ENCODE data around the gene HPSE2.
"Not testable (repeated sequence)": the region's sequence is repeated elsewhere in the genome, so short reads cannot be mapped to it uniquely, and the experiment has no call there.

Gene HPSE2

DNA sequence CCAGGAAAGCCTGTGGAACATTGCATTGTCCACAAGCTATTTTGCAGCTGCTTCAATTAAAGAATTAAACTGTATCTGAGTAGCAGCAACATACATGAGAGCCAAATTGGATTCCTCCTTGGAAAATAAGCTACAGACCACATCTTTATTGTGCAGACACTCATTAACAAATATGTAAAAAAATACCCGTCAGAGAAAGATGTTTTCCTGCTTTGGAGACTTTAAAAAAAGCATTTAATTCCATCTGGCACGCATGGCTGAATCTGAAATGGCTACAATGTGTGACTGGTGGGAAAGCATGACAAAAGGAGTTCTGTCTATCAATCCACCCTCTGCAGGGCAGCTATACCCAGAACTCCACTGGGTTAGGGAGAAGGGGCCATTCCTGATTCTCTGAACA is 715.8 kb downstream of the HPSE2 start:
- H3K36me3 ChIP-seq (ENCODE audit: insufficient read depth, low read length) = no peaks in the 10 kb centered on the region
- no peak overlapping the region for H3K9ac ChIP-seq (ENCODE audit: insufficient read length)
- H3K27ac ChIP-seq = no peak overlapping the region
- DNase-seq (ENCODE audit: low read depth, low spot score) = no peak
- H3K9me3 ChIP-seq (ENCODE audit: low read depth, low read length) = no peaks in the 10 kb centered on the region
- no peak overlapping the region for H3K4me3 ChIP-seq
- TF ChIP-seq FOXP2 (optimal IDR thresholded peaks at IDR 0.05; ENCODE audit: control extremely low read depth, extremely low read length, insufficient read depth) (no peak), EZH2 (IDR thresholded peaks at IDR 0.05) (no peak)

GRCh38 chr10:98517672-98518071 is 718.0 kb downstream of the HPSE2 start:
- Histone ChIP-seq H3K9me3 (ENCODE audit: low read depth, low read length) (no peaks in the 10 kb centered on the region), H3K27ac (no peak overlapping the region), H3K4me3 (no peak overlapping the region), H3K9ac (ENCODE audit: insufficient read length) (no peak overlapping the region), H3K36me3 (ENCODE audit: insufficient read depth, low read length) (no peaks in the 10 kb centered on the region)
- TF ChIP-seq FOXP2 (optimal IDR thresholded peaks at IDR 0.05; ENCODE audit: control extremely low read depth, extremely low read length, insufficient read depth) = no peak
- TF ChIP-seq POLR2AphosphoS5 (IDR thresholded peaks at IDR 0.05; ENCODE audit: borderline replicate concordance, low read depth, low read length) = no peak
- DNase-seq (ENCODE audit: low read depth, low spot score) = no peak

DNA sequence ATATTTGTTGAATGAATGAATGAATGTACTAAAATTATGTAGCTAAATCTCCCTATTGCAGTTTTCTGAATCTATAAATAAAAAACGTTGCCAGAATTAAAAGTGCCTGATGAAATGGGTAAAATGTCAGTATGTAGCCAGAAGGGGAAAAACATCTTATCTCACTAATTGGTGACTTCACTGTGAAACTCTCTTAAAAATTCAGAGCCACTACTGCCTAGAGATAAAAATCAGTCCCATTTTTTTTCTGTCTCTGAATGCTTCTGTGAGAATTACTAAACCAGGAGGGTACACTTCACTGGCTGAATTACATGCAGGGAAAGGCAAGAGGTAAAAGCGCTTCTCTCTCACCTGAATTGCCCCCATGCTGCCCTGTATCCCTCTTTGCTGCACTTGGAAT is 719.3 kb downstream of the HPSE2 start:
- no peak overlapping the region for H3K4me3 ChIP-seq
- DNase-seq (ENCODE audit: low read depth, low spot score) = no peak
- no peaks in the 10 kb centered on the region for H3K9me3 ChIP-seq (ENCODE audit: low read depth, low read length)
- H3K9ac ChIP-seq (ENCODE audit: insufficient read length) = no peak overlapping the region
- H3K36me3 ChIP-seq (ENCODE audit: insufficient read depth, low read length) = no peaks in the 10 kb centered on the region
- TF ChIP-seq POLR2AphosphoS5 (IDR thresholded peaks at IDR 0.05; ENCODE audit: borderline replicate concordance, low read depth, low read length) (no peak), FOXP2 (optimal IDR thresholded peaks at IDR 0.05; ENCODE audit: control extremely low read depth, extremely low read length, insufficient read depth) (no peak), EZH2 (IDR thresholded peaks at IDR 0.05) (no peak)
- no peak overlapping the region for H3K27ac ChIP-seq

- Histone ChIP-seq H3K9ac (ENCODE audit: insufficient read length) (no peak overlapping the region), H3K9me3 (ENCODE audit: low read depth, low read length) (no peaks in the 10 kb centered on the region), H3K27ac (no peak overlapping the region), H3K36me3 (ENCODE audit: insufficient read depth, low read length) (no peaks in the 10 kb centered on the region), H3K4me3 (no peak overlapping the region)
- no peak for TF ChIP-seq EZH2 (IDR thresholded peaks at IDR 0.05)
- TF ChIP-seq POLR2AphosphoS5 (IDR thresholded peaks at IDR 0.05; ENCODE audit: borderline replicate concordance, low read depth, low read length) = no peak
- TF ChIP-seq FOXP2 (optimal IDR thresholded peaks at IDR 0.05; ENCODE audit: control extremely low read depth, extremely low read length, insufficient read depth) = no peak
- no peak for DNase-seq (ENCODE audit: low read depth, low spot score)
These were observed 721.9 kb downstream of the HPSE2 start for GRCh38 chr10:98513704-98514103.

- Histone ChIP-seq H3K4me3 (no peak overlapping the region), H3K9me3 (ENCODE audit: low read depth, low read length) (no peaks in the 10 kb centered on the region), H3K27ac (no peak overlapping the region), H3K9ac (ENCODE audit: insufficient read length) (no peak overlapping the region), H3K36me3 (ENCODE audit: insufficient read depth, low read length) (no peaks in the 10 kb centered on the region)
- DNase-seq (ENCODE audit: low read depth, low spot score) = no peak
- TF ChIP-seq POLR2AphosphoS5 (IDR thresholded peaks at IDR 0.05; ENCODE audit: borderline replicate concordance, low read depth, low read length) (no peak), EZH2 (IDR thresholded peaks at IDR 0.05) (no peak), FOXP2 (optimal IDR thresholded peaks at IDR 0.05; ENCODE audit: control extremely low read depth, extremely low read length, insufficient read depth) (no peak)
These were observed 723.8 kb downstream of the HPSE2 start for GRCh38 chr10:98511876-98512275.

- no peak overlapping the region for H3K27ac ChIP-seq
- no peaks in the 10 kb centered on the region for H3K9me3 ChIP-seq (ENCODE audit: low read depth, low read length)
- no peaks in the 10 kb centered on the region for H3K36me3 ChIP-seq (ENCODE audit: insufficient read depth, low read length)
- no peak overlapping the region for H3K9ac ChIP-seq (ENCODE audit: insufficient read length)
- no peak overlapping the region for H3K4me3 ChIP-seq
- DNase-seq (ENCODE audit: low read depth, low spot score) = no peak
- TF ChIP-seq EZH2 (IDR thresholded peaks at IDR 0.05) = no peak
- no peak for TF ChIP-seq POLR2AphosphoS5 (IDR thresholded peaks at IDR 0.05; ENCODE audit: borderline replicate concordance, low read depth, low read length)
- no peak for TF ChIP-seq FOXP2 (optimal IDR thresholded peaks at IDR 0.05; ENCODE audit: control extremely low read depth, extremely low read length, insufficient read depth)
These were observed 725.1 kb downstream of the HPSE2 start for GRCh38 chr10:98510412-98510995.

GRCh38 chr10:98509745-98510144 is 725.9 kb downstream of the HPSE2 start:
- no peaks in the 10 kb centered on the region for H3K9me3 ChIP-seq (ENCODE audit: low read depth, low read length)
- TF ChIP-seq POLR2AphosphoS5 (IDR thresholded peaks at IDR 0.05; ENCODE audit: borderline replicate concordance, low read depth, low read length) = no peak
- no peak for TF ChIP-seq EZH2 (IDR thresholded peaks at IDR 0.05)
- no peak for TF ChIP-seq FOXP2 (optimal IDR thresholded peaks at IDR 0.05; ENCODE audit: control extremely low read depth, extremely low read length, insufficient read depth)
- H3K27ac ChIP-seq = no peak overlapping the region
- no peaks in the 10 kb centered on the region for H3K36me3 ChIP-seq (ENCODE audit: insufficient read depth, low read length)
- H3K9ac ChIP-seq (ENCODE audit: insufficient read length) = no peak overlapping the region
- DNase-seq (ENCODE audit: low read depth, low spot score) = no peak
- no peak overlapping the region for H3K4me3 ChIP-seq

DNA sequence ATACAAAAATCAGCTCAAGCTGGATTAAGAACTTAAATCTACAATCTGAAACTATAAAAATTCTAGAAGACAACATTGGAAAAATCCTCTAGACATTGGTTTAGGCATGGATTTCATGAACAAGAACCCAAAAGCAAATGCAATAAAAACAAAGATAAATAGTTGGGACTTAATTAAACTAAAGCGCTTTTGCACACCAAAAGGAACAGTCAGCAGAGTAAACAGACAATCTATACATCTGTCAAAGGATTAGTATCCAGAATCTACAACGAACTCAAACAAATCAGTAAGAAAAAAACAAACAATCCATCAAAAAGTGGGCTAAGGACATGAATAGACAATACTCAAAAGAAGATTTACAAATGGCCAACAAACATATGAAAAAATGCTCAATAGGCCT is 733.1 kb downstream of the HPSE2 start:
- not testable (repeated sequence) for H3K9ac ChIP-seq (ENCODE audit: insufficient read length); H3K4me3 ChIP-seq; H3K9me3 ChIP-seq (ENCODE audit: low read depth, low read length); H3K27ac ChIP-seq; H3K36me3 ChIP-seq (ENCODE audit: insufficient read depth, low read length); DNase-seq (ENCODE audit: low read depth, low spot score)

DNA sequence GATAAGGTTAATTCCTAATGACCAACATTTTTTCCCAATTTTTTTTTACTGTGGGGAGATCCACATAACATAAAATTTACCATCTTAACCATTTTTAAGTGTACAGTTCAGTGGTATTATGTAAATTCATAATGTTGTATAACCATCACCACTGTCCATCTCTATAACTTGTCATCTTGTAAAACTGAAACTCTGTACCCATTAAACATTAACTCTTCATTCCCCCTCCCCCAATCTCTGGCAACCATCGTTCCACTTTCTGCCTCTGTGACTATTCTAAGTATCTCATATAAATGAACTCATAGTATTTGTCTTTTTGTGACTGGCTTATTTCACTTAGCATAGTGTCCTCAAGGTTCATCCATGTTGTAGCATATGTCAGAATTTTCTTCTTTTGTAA is 742.9 kb downstream of the HPSE2 start:
- H3K4me3 ChIP-seq = no peak overlapping the region
- H3K9me3 ChIP-seq (ENCODE audit: low read depth, low read length) = no peaks in the 10 kb centered on the region
- no peak overlapping the region for H3K9ac ChIP-seq (ENCODE audit: insufficient read length)
- TF ChIP-seq POLR2AphosphoS5 (IDR thresholded peaks at IDR 0.05; ENCODE audit: borderline replicate concordance, low read depth, low read length) = no peak
- TF ChIP-seq EZH2 (IDR thresholded peaks at IDR 0.05) = no peak
- TF ChIP-seq FOXP2 (optimal IDR thresholded peaks at IDR 0.05; ENCODE audit: control extremely low read depth, extremely low read length, insufficient read depth) = no peak
- H3K27ac ChIP-seq = no peak overlapping the region
- no peaks in the 10 kb centered on the region for H3K36me3 ChIP-seq (ENCODE audit: insufficient read depth, low read length)
- DNase-seq (ENCODE audit: low read depth, low spot score) = no peak
